Breast epithelium (tissue), 4 donors: ENCODE measurements around the gene PRLH. TPM values are rescaled to one million over a fixed set of nuclear protein-coding genes. Genes with fewer than 3 reads are reported as not detected.

ENCODE experiments used
- DNase-seq, 2 donors: peaks; one replicate each; pipeline ENCODE4 v3.0.0-alpha.2; 2019; ENCODE audit warnings: low spot score in 2 of 2
- H3K27ac ChIP-seq, 2 donors: fragments of 200-600 bp; sonication (generic) in 1 of 2; one replicate each; pipeline ENCODE4 v1.5.1; 2016 to 2019; ENCODE audit warnings: mild to moderate bottlenecking in 1 of 2
- H3K27me3 ChIP-seq, 2 donors: fragments of 200-600 bp; sonication (generic) in 1 of 2; one replicate each; pipeline versions ENCODE4 v1.5.1 to v1.6.0; 2017 to 2019; ENCODE audit warnings: control low read depth in 1 of 2, mild to moderate bottlenecking in 1 of 2
- H3K36me3 ChIP-seq: fragments of 200-600 bp; one replicate; pipeline ENCODE4 v1.5.1; 2019
- H3K4me1 ChIP-seq, 2 donors: fragments of 200-600 bp; sonication (generic); one replicate each; pipeline ENCODE4 v1.5.1; 2016 to 2019; ENCODE audit warnings: control low read depth in 1 of 2
- H3K4me3 ChIP-seq, 3 donors: fragments of 200-600 bp; sonication (generic); 1 replicate in 2 of 3; 2 replicates in 1 of 3; pipeline ENCODE4 v1.5.1; 2016 to 2019; ENCODE audit warnings: mild to moderate bottlenecking in 3 of 3, moderate library complexity in 2 of 3
- H3K9me3 ChIP-seq, 2 donors: fragments of 200-600 bp; sonication (generic) in 1 of 2; one replicate each; pipeline ENCODE4 v1.5.1; 2016 to 2019; ENCODE audit warnings: control low read depth in 1 of 2
- CTCF ChIP-seq, 3 donors: fragments of 450-650 bp; IDR thresholded peaks; one replicate each; pipeline ENCODE4 v1.5.1; 2016 to 2017; ENCODE audit warnings: antibody characterized with exemption in 3 of 3, mild to moderate bottlenecking in 3 of 3, moderate library complexity in 3 of 3
- POLR2A ChIP-seq: fragments of 450-650 bp; IDR thresholded peaks from one replicate; pipeline ENCODE4 v1.6.1; 2016; ENCODE audit warnings: antibody characterized with exemption, mild to moderate bottlenecking, moderate library complexity
- POLR2AphosphoS5 ChIP-seq, 3 donors: sonication (generic); formaldehyde crosslinking; IDR thresholded peaks; one replicate each; pipeline ENCODE4 v1.6.1; 2017; ENCODE audit warnings: antibody characterized with exemption in 3 of 3
- intact Hi-C: fragments of 100-400 bp; cut with DNase I; formaldehyde crosslinking; loops from one replicate; pipeline ENCODE4 v1.15.1; 2023; ENCODE audit warnings: low total_unique reads
- total RNA-seq, 3 donors: library from RNA; depleted of rRNA; stranded (reverse); fragments of >200 nt; gene quantifications; one replicate each; pipeline ENCODE4 v1.1.0, GENCODE V29; 2016

The PRLH gene
- total RNA-seq, 3 donors from 2014 or later, result not detected

GRCh38 chr2:237613679-237614078 is 47.3 kb downstream of the PRLH start:
- no peaks in the 10 kb centered on the region for H3K36me3 ChIP-seq
- H3K4me3 ChIP-seq, result no peak overlapping the region
- H3K4me1 ChIP-seq, result peaks cover 3 to 5% of the 10 kb centered on the region in 2 donors
- intact Hi-C loops, result no loop called here
- H3K27ac ChIP-seq, result no peak overlapping the region
- no peak for DNase-seq
- no peak for TF ChIP-seq CTCF (IDR thresholded peaks at IDR 0.05)
- TF ChIP-seq POLR2AphosphoS5 (IDR thresholded peaks at IDR 0.05), result no peak
- no peak for TF ChIP-seq POLR2A
- no peaks in the 10 kb centered on the region for H3K9me3 ChIP-seq
- H3K27me3 ChIP-seq, result no peaks in the 10 kb centered on the region

GRCh38 chr2:237614151-237614720 is 47.9 kb downstream of the PRLH start:
- no peaks in the 10 kb centered on the region for H3K27me3 ChIP-seq
- no peak overlapping the region for H3K27ac ChIP-seq
- peaks cover 3 to 5% of the 10 kb centered on the region in 2 donors for H3K4me1 ChIP-seq
- H3K4me3 ChIP-seq, result no peak overlapping the region
- DNase-seq, result no peak
- intact Hi-C loops, result no loop called here
- TF ChIP-seq CTCF (IDR thresholded peaks at IDR 0.05) (no peak), POLR2A (no peak), POLR2AphosphoS5 (IDR thresholded peaks at IDR 0.05) (no peak)
- H3K36me3 ChIP-seq, result no peaks in the 10 kb centered on the region
- no peaks in the 10 kb centered on the region for H3K9me3 ChIP-seq

- H3K27me3 ChIP-seq, result no peaks in the 10 kb centered on the region
- H3K4me1 ChIP-seq, result peaks cover 3 to 5% of the 10 kb centered on the region in 2 donors
- H3K27ac ChIP-seq, result peak overlapping the region; percentile 74 to 91
- no peaks in the 10 kb centered on the region for H3K36me3 ChIP-seq
- no peak overlapping the region for H3K4me3 ChIP-seq
- DNase-seq, result no peak
- H3K9me3 ChIP-seq, result no peaks in the 10 kb centered on the region
- intact Hi-C loops, result no loop called here
- TF ChIP-seq CTCF (IDR thresholded peaks at IDR 0.05), result no peak
- no peak for TF ChIP-seq POLR2A
- TF ChIP-seq POLR2AphosphoS5 (IDR thresholded peaks at IDR 0.05), result no peak
Measured at GRCh38 chr2:237615631-237616249, 49.4 kb downstream of the PRLH start.

- no peaks in the 10 kb centered on the region for H3K36me3 ChIP-seq
- no peaks in the 10 kb centered on the region for H3K9me3 ChIP-seq
- no peaks in the 10 kb centered on the region for H3K27me3 ChIP-seq
- TF ChIP-seq POLR2A, result no peak
- TF ChIP-seq POLR2AphosphoS5 (IDR thresholded peaks at IDR 0.05), result no peak
- TF ChIP-seq CTCF (IDR thresholded peaks at IDR 0.05), result no peak
- no peak overlapping the region for H3K4me3 ChIP-seq
- peaks cover 3 to 5% of the 10 kb centered on the region in 2 donors for H3K4me1 ChIP-seq
- peak overlapping the region; percentile 74 to 91 for H3K27ac ChIP-seq
- intact Hi-C loops, result no loop called here
- DNase-seq, result no peak
Measured at GRCh38 chr2:237616373-237616733, 50.0 kb downstream of the PRLH start.

Other genes with a start within 250 kb of the PRLH start
- 100 to 1,000 TPM; 116 to 907 (median 320) TPM for gene COL6A3, start 152.4 kb upstream of the PRLH start, total RNA-seq
- 100 to 1,000 TPM in 2 of 3 donors, 10 to 100 TPM in 1; 15.5 to 242 (median 223) TPM for gene MLPH, start 79.3 kb upstream of the PRLH start, total RNA-seq
- 10 to 100 TPM in 2 of 3 donors, not detected in 1; 39.7 to 43.9 TPM for gene RAB17, start 24.2 kb downstream of the PRLH start, total RNA-seq
- gene LRRFIP1, start 61.0 kb downstream of the PRLH start, total RNA-seq, result 100 to 1,000 TPM in 2 of 3 donors, 10 to 100 TPM in 1; 82.6 to 136 (median 130) TPM
- gene RBM44, start 232.2 kb downstream of the PRLH start, total RNA-seq, result 1 to 10 TPM; 1.4 to 2.5 (median 2.0) TPM